Smooth muscle cell (in vitro differentiated cells): Measurements from ENCODE around the gene CXCL17. TPM values are rescaled to one million over a fixed set of nuclear protein-coding genes. Genes with fewer than 3 reads are reported as not detected.

Experiments
- DNase-seq: peaks from one replicate; lab custom pipeline; 2025; ENCODE audit not compliant: unreplicated experiment; lab: John Stamatoyannopoulos, UW
- H2AFZ ChIP-seq: fragments of 200-600 bp; sonication (generic); 2 replicates; pipeline ENCODE4 v1.6.0; 2016; ENCODE audit warnings: antibody characterized with exemption, low read depth, mild to moderate bottlenecking
- H3F3A ChIP-seq: fragments of 200-600 bp; sonication (generic); 2 replicates; pipeline ENCODE4 v1.6.0; 2017; ENCODE audit warnings: antibody characterized with exemption, low read depth
- H3K27ac ChIP-seq: fragments of 200-600 bp; sonication (generic); 2 replicates; pipeline ENCODE4 v1.5.1; 2016; ENCODE audit warnings: low read depth, mild to moderate bottlenecking
- H3K27me3 ChIP-seq: fragments of 200-600 bp; sonication (generic); 2 replicates; pipeline ENCODE4 v1.6.1; 2016; ENCODE audit warnings: low read depth, mild to moderate bottlenecking
- H3K36me3 ChIP-seq: fragments of 200-600 bp; sonication (generic); 2 replicates; pipeline ENCODE4 v1.5.1; 2016; ENCODE audit warnings: low read depth
- H3K4me1 ChIP-seq: fragments of 200-600 bp; sonication (generic); 2 replicates; pipeline ENCODE4 v1.5.1; 2016; ENCODE audit warnings: low read depth
- H3K4me2 ChIP-seq: fragments of 200-600 bp; sonication (generic); 2 replicates; pipeline ENCODE4 v1.6.0; 2016; ENCODE audit warnings: mild to moderate bottlenecking
- H3K4me3 ChIP-seq: fragments of 200-600 bp; sonication (generic); 2 replicates; pipeline ENCODE4 v1.5.1; 2016; ENCODE audit warnings: mild to moderate bottlenecking
- H3K79me2 ChIP-seq: fragments of 200-600 bp; sonication (generic); 2 replicates; pipeline ENCODE4 v1.6.0; 2016; ENCODE audit warnings: low read depth, mild to moderate bottlenecking
- H3K9ac ChIP-seq: fragments of 200-600 bp; sonication (generic); 2 replicates; pipeline ENCODE4 v1.6.0; 2016; ENCODE audit warnings: low read depth
- H3K9me3 ChIP-seq: fragments of 200-600 bp; sonication (generic); replicated peaks from 2 replicates; pipeline ENCODE4 v1.5.1; 2016; ENCODE audit warnings: low read depth
- H4K20me1 ChIP-seq: fragments of 200-600 bp; sonication (generic); 2 replicates; pipeline ENCODE4 v1.6.0; 2016; ENCODE audit warnings: low read depth
- CTCF ChIP-seq: fragments of 200-600 bp; sonication (generic); IDR thresholded peaks from 2 replicates; pipeline ENCODE4 v1.5.1; 2017; ENCODE audit warnings: borderline replicate concordance, mild to moderate bottlenecking, antibody characterized with exemption; ENCODE audit not compliant: insufficient read depth, poor library complexity, severe bottlenecking
- WGBS: methylation state at CpG from one replicate; pipeline ENCODE4 v1.1.7; 2016; ENCODE audit warnings: low lambda C conversion rate; 5-methylcytosine and 5-hydroxymethylcytosine counted together
- polyA plus RNA-seq: library from polyadenylated mRNA; unstranded; fragments of >200 nt; fragmentation: Nextera tagmentation; extraction: Ambion mirVana; gene quantifications from 2 replicates; pipeline ENCODE4 v1.2.1, GENCODE V29; 2016
- small RNA-seq: library from RNA; depleted of rRNA; stranded (forward); fragments of <200 nt; gene quantifications from one replicate; pipeline ENCODE3, GENCODE V24; 2014
- total RNA-seq: library from RNA; depleted of rRNA; stranded (reverse); fragments of >200 nt; gene quantifications from 2 replicates; pipeline ENCODE4 v1.2.3, GENCODE V29; 2014

Gene CXCL17
- total and polyA plus RNA-seq, 2 experiments from 2014 or later = not detected

DNA sequence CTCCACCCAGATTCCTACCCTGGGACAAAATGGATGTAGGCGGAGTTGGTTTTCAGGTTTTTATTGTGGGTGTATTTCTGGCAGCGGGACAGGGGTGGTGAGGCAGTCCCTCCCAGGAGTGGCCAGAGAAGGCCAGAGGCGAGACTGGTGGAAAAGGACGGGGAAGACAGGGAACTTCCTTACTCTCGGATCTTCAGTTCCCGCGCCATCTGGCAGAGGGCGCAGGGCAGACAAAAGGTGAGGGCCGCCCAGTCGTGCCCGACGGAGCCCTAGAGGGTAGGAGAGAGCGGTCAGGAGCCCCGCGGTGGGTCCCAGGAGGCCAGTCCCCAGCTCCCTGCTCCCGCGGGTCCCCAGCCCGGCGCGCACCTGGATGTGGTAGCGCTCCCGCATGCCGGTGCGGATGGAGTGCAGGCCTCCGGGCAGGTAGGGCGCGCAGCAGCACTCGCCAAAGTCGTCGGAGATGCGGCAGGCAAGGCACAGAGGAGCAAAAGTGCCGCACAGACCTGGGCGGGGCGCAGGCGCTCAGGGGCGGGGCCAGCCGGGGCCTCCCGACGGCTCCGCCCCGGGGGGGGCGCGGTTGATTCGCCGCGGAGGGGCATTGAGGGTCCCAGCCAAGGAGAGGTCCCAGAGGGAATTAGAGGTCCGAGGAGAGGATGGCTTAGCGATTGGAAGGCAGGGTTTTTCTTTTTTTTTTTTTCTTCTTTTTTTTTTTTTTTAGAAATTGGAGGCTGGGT, 55.6 kb downstream of the CXCL17 start:
- DNase-seq = peak; percentile 11
- peak overlapping the region; percentile 1 for H3K9ac ChIP-seq
- no peaks in the 10 kb centered on the region for H4K20me1 ChIP-seq
- H3K79me2 ChIP-seq = no peaks in the 10 kb centered on the region
- 4% methylated on average over 37 of the region's 48 CpGs for WGBS
- peak; percentile 38 for TF ChIP-seq CTCF
- peak overlapping the region; percentile 56 for H2AFZ ChIP-seq
- H3K4me3 ChIP-seq = peak overlapping the region; percentile 49
- H3K27ac ChIP-seq = no peak overlapping the region
- no peaks in the 10 kb centered on the region for H3K4me1 ChIP-seq
- no peaks in the 10 kb centered on the region for H3K36me3 ChIP-seq
- peaks cover 31% of the 10 kb centered on the region for H3K27me3 ChIP-seq
- no peaks in the 10 kb centered on the region for H3K9me3 ChIP-seq
- no peaks in the 10 kb centered on the region for H3F3A ChIP-seq
- H3K4me2 ChIP-seq = peak overlapping the region; percentile 80

DNA sequence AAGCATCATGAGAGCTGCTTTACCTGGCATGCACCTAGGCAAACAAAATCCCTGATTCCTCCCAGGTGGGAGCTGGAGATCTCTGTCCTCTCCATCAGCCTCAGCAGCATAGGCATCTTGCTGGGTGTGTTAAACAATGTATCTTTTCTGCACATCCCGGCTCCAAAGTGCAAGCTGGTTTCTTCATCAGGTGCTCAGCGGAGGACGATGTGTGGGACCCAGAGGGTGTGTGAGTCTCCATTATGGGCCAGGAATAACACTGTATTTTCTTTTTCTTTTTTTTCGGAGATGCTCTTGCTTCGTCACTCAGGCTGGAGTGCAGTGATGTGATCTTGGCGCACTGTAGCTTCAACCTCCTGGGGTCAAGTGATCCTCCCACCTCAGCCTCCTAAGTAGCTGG, 62.6 kb downstream of the CXCL17 start:
- no peaks in the 10 kb centered on the region for H4K20me1 ChIP-seq
- H2AFZ ChIP-seq = no peak overlapping the region
- H3K4me2 ChIP-seq = no peak overlapping the region
- H3K27ac ChIP-seq = no peak overlapping the region
- no peaks in the 10 kb centered on the region for H3F3A ChIP-seq
- no peaks in the 10 kb centered on the region for H3K36me3 ChIP-seq
- H3K79me2 ChIP-seq = no peaks in the 10 kb centered on the region
- no peak overlapping the region for H3K4me3 ChIP-seq
- H3K9me3 ChIP-seq = no peaks in the 10 kb centered on the region
- H3K4me1 ChIP-seq = no peaks in the 10 kb centered on the region
- no peak for DNase-seq
- H3K9ac ChIP-seq = no peak overlapping the region
- H3K27me3 ChIP-seq = no peaks in the 10 kb centered on the region
- WGBS = 89% methylated on average over 6 of the region's 6 CpGs
- TF ChIP-seq CTCF = no peak

Small RNA genes within 50 kb of the gene (small RNA-seq; reads per million reads assigned to genes)
- not detected for gene RNU4-60P

Other genes starting within 250 kb of the CXCL17 start
- gene DEDD2, start 225.3 kb downstream of the CXCL17 start, total RNA-seq = 12.6 and 35.4 TPM in 2 replicates
- 22.4 and 23.4 TPM in 2 replicates for gene DEDD2, start 225.3 kb downstream of the CXCL17 start, polyA plus RNA-seq
- gene ZNF526, start 222.6 kb downstream of the CXCL17 start, total RNA-seq = 5.0 and 5.9 TPM in 2 replicates
- gene ZNF526, start 222.6 kb downstream of the CXCL17 start, polyA plus RNA-seq = 12.0 and 12.1 TPM in 2 replicates
- 26.0 and 27.4 TPM in 2 replicates for gene GSK3A, start 200.3 kb downstream of the CXCL17 start, total RNA-seq
- 34.6 and 39.0 TPM in 2 replicates for gene GSK3A, start 200.3 kb downstream of the CXCL17 start, polyA plus RNA-seq
- 20.5 and 43.9 TPM in 2 replicates for gene ERF, start 187.8 kb downstream of the CXCL17 start, total RNA-seq
- 14.2 and 14.9 TPM in 2 replicates for gene ERF, start 187.8 kb downstream of the CXCL17 start, polyA plus RNA-seq
- gene CIC, start 173.7 kb downstream of the CXCL17 start, total RNA-seq = 12.6 and 13.6 TPM in 2 replicates
- 18.4 and 19.5 TPM in 2 replicates for gene CIC, start 173.7 kb downstream of the CXCL17 start, polyA plus RNA-seq
- gene PRR19, start 140.8 kb downstream of the CXCL17 start, total RNA-seq = 0.45 and 1.3 TPM in 2 replicates
- 0.73 and 1.0 TPM in 2 replicates for gene PRR19, start 140.8 kb downstream of the CXCL17 start, polyA plus RNA-seq
- 44.6 and 44.7 TPM in 2 replicates for gene PAFAH1B3, start 140.3 kb downstream of the CXCL17 start, total RNA-seq
- 71.0 and 75.7 TPM in 2 replicates for gene PAFAH1B3, start 140.3 kb downstream of the CXCL17 start, polyA plus RNA-seq
- not detected in 2 replicates for gene TMEM145, start 129.6 kb downstream of the CXCL17 start, total RNA-seq
- gene TMEM145, start 129.6 kb downstream of the CXCL17 start, polyA plus RNA-seq = 0.09 and 0.11 TPM in 2 replicates
- gene MEGF8, start 117.3 kb downstream of the CXCL17 start, total RNA-seq = 13.4 and 16.4 TPM in 2 replicates
- 8.2 and 11.0 TPM in 2 replicates for gene MEGF8, start 117.3 kb downstream of the CXCL17 start, polyA plus RNA-seq
- gene CNFN, start 52.6 kb downstream of the CXCL17 start, total RNA-seq = 24.1 and 31.3 TPM in 2 replicates
- gene CNFN, start 52.6 kb downstream of the CXCL17 start, polyA plus RNA-seq = 23.7 and 44.9 TPM in 2 replicates
- gene LIPE, start 15.6 kb downstream of the CXCL17 start, total RNA-seq = 4.0 and 9.2 TPM in 2 replicates
- gene LIPE, start 15.6 kb downstream of the CXCL17 start, polyA plus RNA-seq = 4.1 and 8.4 TPM in 2 replicates
- gene CEACAM1, start 85.5 kb upstream of the CXCL17 start, total RNA-seq = 0.36 and 4.5 TPM in 2 replicates
- gene CEACAM1, start 85.5 kb upstream of the CXCL17 start, polyA plus RNA-seq = 0.31 and 1.2 TPM in 2 replicates
- not detected in 2 replicates for gene CEACAM8, start 152.0 kb upstream of the CXCL17 start, total RNA-seq
- not detected in 2 replicates for gene CEACAM8, start 152.0 kb upstream of the CXCL17 start, polyA plus RNA-seq